CD4-positive, alpha-beta T cell (primary cell): ENCODE results near the gene COL17A1. TPM values are rescaled to one million over a fixed set of nuclear protein-coding genes. Genes with fewer than 3 reads are reported as not detected.

Experiments used
- ATAC-seq: fragments of 200-7000 bp; cut with Tn5 transposase; one replicate; pipeline ENCODE4 v1.10.0; 2022; ENCODE audit warnings: mild to moderate bottlenecking; ENCODE audit not compliant: poor library complexity
- CTCF ChIA-PET: fragments of 350-600 bp; sonication (Branson Sonifier 250); formaldehyde crosslinking; loops from one replicate; lab custom pipeline; 2021; ENCODE audit warnings: antibody characterized with exemption, inconsistent platforms; lab: Charles Lee
- POLR2A ChIA-PET: fragments of 350-600 bp; sonication (Branson Sonifier 250); formaldehyde crosslinking; loops from one replicate; lab custom pipeline; 2021; ENCODE audit warnings: antibody characterized with exemption, inconsistent platforms; lab: Charles Lee
- DNase-seq, 14 experiments: peaks; one replicate each; pipeline ENCODE4 v3.0.0-alpha.2; 2013 to 2020; ENCODE audit warnings: mixed read lengths in 2 of 14
- H3K27ac ChIP-seq, 2 donors: one replicate each; pipeline versions ENCODE4 v1.5.1 to v1.7.0; 2013; ENCODE audit warnings: low read length in 2 of 2, low read depth in 1 of 2, mild to moderate bottlenecking in 1 of 2
- H3K27me3 ChIP-seq, 2 experiments: 1 replicate in 1 of 2; 2 replicates in 1 of 2; pipeline versions ENCODE4 v1.6.1 to v1.7.0; 2013; ENCODE audit warnings: low read length in 2 of 2, control low read depth in 1 of 2, mild to moderate bottlenecking in 1 of 2, moderate library complexity in 1 of 2; ENCODE audit not compliant: insufficient read depth in 2 of 2, control insufficient read depth in 1 of 2
- H3K36me3 ChIP-seq: one replicate; pipeline ENCODE4 v1.6.1; 2013; ENCODE audit warnings: low read length, control low read depth; ENCODE audit not compliant: insufficient read depth
- H3K4me1 ChIP-seq: one replicate; pipeline ENCODE4 v1.6.1; 2013; ENCODE audit warnings: low read length, control low read depth; ENCODE audit not compliant: insufficient read depth
- H3K4me3 ChIP-seq: one replicate; pipeline ENCODE4 v1.5.1; 2013; ENCODE audit warnings: mild to moderate bottlenecking, low read length, moderate library complexity
- H3K9me3 ChIP-seq, 2 experiments: 1 replicate in 1 of 2; 2 replicates in 1 of 2; pipeline versions ENCODE4 v1.6.1 to v1.7.0; 2013; ENCODE audit warnings: low read length in 2 of 2, mild to moderate bottlenecking in 2 of 2, control low read depth in 1 of 2, moderate library complexity in 1 of 2; ENCODE audit not compliant: control insufficient read depth in 1 of 2, insufficient read depth in 1 of 2
- H3K27ac Mint-ChIP-seq: one replicate; pipeline ENCODE4 v1.8.0; 2020; ENCODE audit warnings: mixed read lengths
- H3K27me3 Mint-ChIP-seq: one replicate; pipeline ENCODE4 v1.8.0; 2021; ENCODE audit warnings: mixed read lengths
- H3K36me3 Mint-ChIP-seq: one replicate; pipeline ENCODE4 v1.8.0; 2021; ENCODE audit warnings: low read depth, mixed read lengths
- H3K4me1 Mint-ChIP-seq: one replicate; pipeline ENCODE4 v1.8.0; 2021; ENCODE audit warnings: low read depth, mixed read lengths
- H3K4me3 Mint-ChIP-seq: one replicate; pipeline ENCODE4 v1.8.0; 2020; ENCODE audit warnings: mild to moderate bottlenecking, mixed read lengths
- H3K9me3 Mint-ChIP-seq: one replicate; pipeline ENCODE4 v1.8.0; 2020; ENCODE audit warnings: mixed read lengths
- CTCF ChIP-seq: fragments of 200-600 bp; IDR thresholded peaks from one replicate; pipeline ENCODE4 v1.8.0; 2022; ENCODE audit warnings: antibody characterized with exemption, mild to moderate bottlenecking
- intact Hi-C, 2 experiments: fragments of 100-400 bp; cut with DNase I in 1 of 2; cut with micrococcal nuclease in 1 of 2; formaldehyde crosslinking; loops; one replicate each; pipeline versions ENCODE4 v1.15.1 to v1.9.0; 2023 to 2025; cut with DNase I, micrococcal nuclease
- total RNA-seq, 174 experiments: library from RNA in 2 of 174; stranded (reverse) in 2 of 174; gene quantifications; one replicate each; pipeline ENCODE4 v1.2.3 and lab custom pipeline; 2021 to 2026

COL17A1 gene
- total RNA-seq, 2 experiments from 2014 or later = not detected

GRCh38 chr10:104043854-104044253 is 41.8 kb downstream of the COL17A1 start:
- Histone ChIP-seq H3K27ac (no peak overlapping the region), H3K27me3 (no peaks in the 10 kb centered on the region), H3K9me3 (no peaks in the 10 kb centered on the region), H3K4me3 (no peak overlapping the region), H3K4me1 (no peaks in the 10 kb centered on the region), H3K36me3 (no peaks in the 10 kb centered on the region)
- Mint-ChIP-seq H3K9me3 (no peaks in the 10 kb centered on the region), H3K27ac (no peak overlapping the region), H3K4me3 (no peak overlapping the region), H3K36me3 (no peaks in the 10 kb centered on the region), H3K4me1 (no peaks in the 10 kb centered on the region), H3K27me3 (no peaks in the 10 kb centered on the region)
- ATAC-seq (no peak), DNase-seq (no peak)
- CTCF ChIA-PET = no interaction called here
- POLR2A ChIA-PET = no interaction called here
- intact Hi-C loops = no loop called here
- TF ChIP-seq CTCF = no peak

GRCh38 chr10:104043185-104043830 is 42.4 kb downstream of the COL17A1 start:
- no peaks in the 10 kb centered on the region for H3K27me3 Mint-ChIP-seq
- no peaks in the 10 kb centered on the region for H3K36me3 ChIP-seq
- intact Hi-C loops = no loop called here
- H3K4me1 Mint-ChIP-seq = no peaks in the 10 kb centered on the region
- DNase-seq (no peak), ATAC-seq (no peak)
- no peak overlapping the region for H3K27ac Mint-ChIP-seq
- no peak overlapping the region for H3K4me3 ChIP-seq
- H3K9me3 Mint-ChIP-seq = no peaks in the 10 kb centered on the region
- no peaks in the 10 kb centered on the region for H3K4me1 ChIP-seq
- H3K4me3 Mint-ChIP-seq = no peak overlapping the region
- CTCF ChIA-PET = no interaction called here
- no peaks in the 10 kb centered on the region for H3K9me3 ChIP-seq
- H3K36me3 Mint-ChIP-seq = no peaks in the 10 kb centered on the region
- TF ChIP-seq CTCF = no peak
- H3K27ac ChIP-seq = no peak overlapping the region
- POLR2A ChIA-PET = no interaction called here
- no peaks in the 10 kb centered on the region for H3K27me3 ChIP-seq

- no peak for DNase-seq
- Mint-ChIP-seq H3K4me3 (no peak overlapping the region), H3K27ac (no peak overlapping the region), H3K4me1 (no peaks in the 10 kb centered on the region), H3K9me3 (no peaks in the 10 kb centered on the region), H3K36me3 (no peaks in the 10 kb centered on the region), H3K27me3 (no peaks in the 10 kb centered on the region)
- Histone ChIP-seq H3K27ac (no peak overlapping the region), H3K4me3 (no peak overlapping the region), H3K27me3 (no peaks in the 10 kb centered on the region), H3K4me1 (no peaks in the 10 kb centered on the region), H3K9me3 (no peaks in the 10 kb centered on the region), H3K36me3 (no peaks in the 10 kb centered on the region)
- TF ChIP-seq CTCF = no peak
- intact Hi-C loops = no loop called here
- ChIA-PET POLR2A (no interaction called here), CTCF (no interaction called here)
- ATAC-seq = no peak
These were observed 43.7 kb downstream of the COL17A1 start for GRCh38 chr10:104041891-104042535.
